Stimulated activated naive B cell treated with anti-CD40 and anti-IgM and Interleukin-4, amounts not matched to agents 10 μg/mL and 1 μg/mL and 100 μg/mL, for 72 hours (primary cell): ENCODE measurements around the gene CLEC2B.

Source experiments
- ATAC-seq, 2 donors: fragments of 150-1000 bp; cut with Tn5 transposase; replicated peaks; 2 replicates each; pipeline ENCODE4 v1.10.0; 2021; ENCODE audit warnings: moderate library complexity in 1 of 2
- DNase-seq: peaks from one replicate; pipeline ENCODE4 v3.0.0; 2021
- H3K27ac Mint-ChIP-seq: one replicate; pipeline ENCODE4 v1.8.0; 2022; ENCODE audit warnings: mild to moderate bottlenecking, mixed read lengths
- H3K27me3 Mint-ChIP-seq, 2 donors: one replicate each; pipeline ENCODE4 v1.8.0; 2022; ENCODE audit warnings: mixed read lengths in 2 of 2
- H3K36me3 Mint-ChIP-seq, 2 donors: one replicate each; pipeline ENCODE4 v1.8.0; 2022; ENCODE audit warnings: mixed read lengths in 2 of 2, mild to moderate bottlenecking in 1 of 2
- H3K4me1 Mint-ChIP-seq, 2 donors: one replicate each; pipeline ENCODE4 v1.8.0; 2022; ENCODE audit warnings: mixed read lengths in 2 of 2, mild to moderate bottlenecking in 1 of 2
- H3K4me3 Mint-ChIP-seq, 2 donors: one replicate each; pipeline ENCODE4 v1.8.0; 2022; ENCODE audit warnings: mild to moderate bottlenecking in 2 of 2, mixed read lengths in 2 of 2, moderate library complexity in 1 of 2
- H3K9me3 Mint-ChIP-seq, 2 donors: one replicate each; pipeline ENCODE4 v1.8.0; 2022; ENCODE audit warnings: mixed read lengths in 2 of 2, mild to moderate bottlenecking in 1 of 2

Gene CLEC2B

DNA sequence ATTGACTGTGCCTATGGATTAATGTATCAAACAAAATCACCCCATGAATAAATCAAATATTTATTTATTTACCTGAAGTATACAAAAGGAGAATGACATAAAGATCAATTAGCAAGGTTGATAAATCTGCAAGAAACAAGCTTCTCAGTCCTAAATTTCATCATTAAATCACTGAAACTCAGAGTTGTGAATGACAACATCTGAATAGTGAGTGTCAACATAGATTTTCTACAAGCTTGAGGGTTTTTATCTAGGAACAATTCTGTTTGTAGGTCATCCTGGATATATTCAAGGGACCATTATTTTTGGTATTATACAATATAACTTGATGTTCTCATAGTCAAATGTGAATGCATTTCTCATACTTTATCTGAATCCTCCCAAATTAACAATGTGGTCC, 59.3 kb downstream of the CLEC2B start:
- peaks cover 9 to 14% of the 10 kb centered on the region in 2 donors for H3K27me3 Mint-ChIP-seq
- no peak overlapping the region for H3K4me3 Mint-ChIP-seq
- H3K36me3 Mint-ChIP-seq, result no peaks in the 10 kb centered on the region
- no peaks in the 10 kb centered on the region for H3K9me3 Mint-ChIP-seq
- peaks cover 18 to 26% of the 10 kb centered on the region in 2 donors for H3K4me1 Mint-ChIP-seq
- no peak overlapping the region for H3K27ac Mint-ChIP-seq
- no peak for ATAC-seq
- DNase-seq, result no peak

DNA sequence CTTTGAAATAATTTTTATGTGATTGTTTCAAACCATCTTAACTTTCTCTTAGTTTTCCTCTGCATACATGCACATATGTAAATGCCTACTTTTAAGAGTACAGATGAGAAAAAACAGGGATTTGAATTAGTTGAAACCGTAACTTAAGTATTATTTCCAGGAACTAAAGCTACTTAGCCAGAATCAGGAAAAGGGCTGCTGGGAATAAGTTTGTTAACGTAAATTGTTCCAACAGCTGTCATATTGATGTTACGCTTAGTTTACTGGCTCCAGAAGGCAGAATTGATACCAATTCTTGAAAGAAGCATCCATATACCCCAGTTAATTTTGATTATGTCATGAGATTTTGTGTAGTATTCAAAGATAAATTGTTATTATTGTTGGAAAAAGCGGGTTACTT, 59.8 kb downstream of the CLEC2B start:
- no peak for DNase-seq
- no peaks in the 10 kb centered on the region for H3K36me3 Mint-ChIP-seq
- H3K27ac Mint-ChIP-seq, result no peak overlapping the region
- peaks cover 9 to 14% of the 10 kb centered on the region in 2 donors for H3K27me3 Mint-ChIP-seq
- no peaks in the 10 kb centered on the region for H3K9me3 Mint-ChIP-seq
- H3K4me1 Mint-ChIP-seq, result peaks cover 18 to 26% of the 10 kb centered on the region in 2 donors
- no peak overlapping the region for H3K4me3 Mint-ChIP-seq
- no peak for ATAC-seq

GRCh38 chr12:9808504-9808903, 60.6 kb downstream of the CLEC2B start:
- Mint-ChIP-seq H3K27me3 (peaks cover 4 to 9% of the 10 kb centered on the region in 2 donors), H3K9me3 (no peaks in the 10 kb centered on the region), H3K27ac (no peak overlapping the region), H3K4me1 (peaks cover 13 to 19% of the 10 kb centered on the region in 2 donors), H3K4me3 (no peak overlapping the region), H3K36me3 (no peaks in the 10 kb centered on the region)
- ATAC-seq (no peak), DNase-seq (no peak)

DNA sequence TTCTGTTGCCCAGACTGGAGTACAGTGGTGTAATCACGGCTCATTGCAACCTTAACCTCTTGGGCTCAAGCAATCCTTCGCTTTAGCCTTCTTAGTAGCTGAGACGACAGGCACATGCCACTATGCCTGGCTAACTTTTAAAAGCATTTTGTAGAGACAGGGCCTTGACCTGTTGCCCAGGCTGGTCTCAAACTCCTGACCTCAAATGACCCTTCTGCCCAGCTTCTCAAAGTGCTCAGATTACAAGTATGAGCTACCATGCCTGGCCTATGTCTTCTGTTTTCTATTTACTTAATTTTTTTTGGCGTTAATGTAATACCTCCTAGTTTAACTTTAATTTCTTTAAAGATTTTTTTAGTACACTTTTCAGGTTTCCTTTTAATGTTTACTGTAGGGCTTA, 62.4 kb downstream of the CLEC2B start:
- Mint-ChIP-seq H3K36me3 (no peaks in the 10 kb centered on the region), H3K27me3 (peaks cover 0 to 9% of the 10 kb centered on the region in 2 donors), H3K27ac (no peak overlapping the region), H3K4me3 (no peak overlapping the region), H3K9me3 (no peaks in the 10 kb centered on the region), H3K4me1 (peaks cover 11 to 14% of the 10 kb centered on the region in 2 donors)
- DNase-seq (no peak), ATAC-seq (no peak)

GRCh38 chr12:9805883-9806282, 63.3 kb downstream of the CLEC2B start:
- H3K4me3 Mint-ChIP-seq, result no peak overlapping the region
- H3K4me1 Mint-ChIP-seq, result peaks cover 4 to 5% of the 10 kb centered on the region in 2 donors
- no peak overlapping the region for H3K27ac Mint-ChIP-seq
- H3K9me3 Mint-ChIP-seq, result no peaks in the 10 kb centered on the region
- ATAC-seq, result no peak
- no peaks in the 10 kb centered on the region for H3K36me3 Mint-ChIP-seq
- H3K27me3 Mint-ChIP-seq, result peaks cover 0 to 4% of the 10 kb centered on the region in 2 donors
- DNase-seq, result no peak
